ENCODE measurements around the gene ATP6V1B1.
A peak's percentile ranks its signal among the peaks of the same experiment; 100 is the strongest.

Gene ATP6V1B1

GRCh38 chr2:70991742-70992141, 56.0 kb downstream of the ATP6V1B1 start:
- no peak for ATAC-seq
- no peak for TF ChIP-seq ISL1 (CRISPR knock-in tag; IDR thresholded peaks at IDR 0.05)
- TF ChIP-seq ZC3H10 (CRISPR knock-in tag; IDR thresholded peaks at IDR 0.05), result no peak
- no peak for TF ChIP-seq TOX (CRISPR knock-in tag; IDR thresholded peaks at IDR 0.05; ENCODE audit: borderline replicate concordance)
- TF ChIP-seq BACH2 (CRISPR knock-in tag; IDR thresholded peaks at IDR 0.05; ENCODE audit: borderline replicate concordance), result no peak
- TF ChIP-seq ZNF565 (CRISPR knock-in tag; conservative IDR thresholded peaks at IDR 0.05; ENCODE audit: low read depth), result no peak
- no peak for TF ChIP-seq ZNF70 (CRISPR knock-in tag; IDR thresholded peaks at IDR 0.05)
- TF ChIP-seq TCF4 (CRISPR knock-in tag; IDR thresholded peaks at IDR 0.05; ENCODE audit: borderline replicate concordance), result no peak
- no peak for TF ChIP-seq ZFP3 (CRISPR knock-in tag; IDR thresholded peaks at IDR 0.05)
- TF ChIP-seq RARB (CRISPR knock-in tag; IDR thresholded peaks at IDR 0.05), result no peak
- TF ChIP-seq ZFP30 (CRISPR knock-in tag; IDR thresholded peaks at IDR 0.05), result no peak
- no peak for TF ChIP-seq PPARA (CRISPR knock-in tag; IDR thresholded peaks at IDR 0.05; ENCODE audit: borderline replicate concordance)
- no peak for TF ChIP-seq PATZ1 (CRISPR knock-in tag; IDR thresholded peaks at IDR 0.05; ENCODE audit: borderline replicate concordance)
- no peak for TF ChIP-seq SNAI2 (CRISPR knock-in tag; IDR thresholded peaks at IDR 0.05)
- TF ChIP-seq TSHZ2 (CRISPR knock-in tag; IDR thresholded peaks at IDR 0.05), result no peak
- TF ChIP-seq ARNTL (CRISPR knock-in tag; IDR thresholded peaks at IDR 0.05; ENCODE audit: borderline replicate concordance, low read depth), result no peak
- TF ChIP-seq ZNF8 (CRISPR knock-in tag; IDR thresholded peaks at IDR 0.05), result no peak

- TF ChIP-seq ZNF8 (CRISPR knock-in tag; IDR thresholded peaks at IDR 0.05) (no peak), PPARA (CRISPR knock-in tag; IDR thresholded peaks at IDR 0.05; ENCODE audit: borderline replicate concordance) (no peak), ZNF70 (CRISPR knock-in tag; IDR thresholded peaks at IDR 0.05) (no peak), CREB5 (CRISPR knock-in tag; IDR thresholded peaks at IDR 0.05; ENCODE audit: low read depth) (no peak), OSR1 (CRISPR knock-in tag; IDR thresholded peaks at IDR 0.05) (no peak)
- ATAC-seq, result no peak
These were observed 57.5 kb downstream of the ATP6V1B1 start for GRCh38 chr2:70992945-70993853.

GRCh38 chr2:70994009-70994698, 58.5 kb downstream of the ATP6V1B1 start:
- TF ChIP-seq PPARA (CRISPR knock-in tag; IDR thresholded peaks at IDR 0.05; ENCODE audit: borderline replicate concordance), result no peak
- TF ChIP-seq TCF4 (CRISPR knock-in tag; IDR thresholded peaks at IDR 0.05; ENCODE audit: borderline replicate concordance), result no peak
- no peak for TF ChIP-seq ZFP3 (CRISPR knock-in tag; IDR thresholded peaks at IDR 0.05)
- no peak for TF ChIP-seq TOX (CRISPR knock-in tag; IDR thresholded peaks at IDR 0.05; ENCODE audit: borderline replicate concordance)
- TF ChIP-seq ESRRG (CRISPR knock-in tag; IDR thresholded peaks at IDR 0.05), result no peak
- TF ChIP-seq OSR1 (CRISPR knock-in tag; IDR thresholded peaks at IDR 0.05), result no peak
- TF ChIP-seq ISL1 (CRISPR knock-in tag; IDR thresholded peaks at IDR 0.05), result no peak
- no peak for TF ChIP-seq ZFP30 (CRISPR knock-in tag; IDR thresholded peaks at IDR 0.05)
- TF ChIP-seq PATZ1 (CRISPR knock-in tag; IDR thresholded peaks at IDR 0.05; ENCODE audit: borderline replicate concordance), result no peak
- no peak for TF ChIP-seq TSHZ2 (CRISPR knock-in tag; IDR thresholded peaks at IDR 0.05)
- peak; percentile 9 for ATAC-seq
